HG03045 (cell line): ENCODE data around the gene SYT3.
"Not testable (repeated sequence)": the region's sequence is repeated elsewhere in the genome, so short reads cannot be mapped to it uniquely, and the experiment has no call there.

Experiments used
- ATAC-seq: cut with Tn5 transposase; IDR thresholded peaks from one replicate; pipeline ENCODE4 v1.9.1; 2021; ENCODE audit warnings: mild to moderate bottlenecking, moderate library complexity; ENCODE audit not compliant: unreplicated experiment

Gene SYT3

DNA sequence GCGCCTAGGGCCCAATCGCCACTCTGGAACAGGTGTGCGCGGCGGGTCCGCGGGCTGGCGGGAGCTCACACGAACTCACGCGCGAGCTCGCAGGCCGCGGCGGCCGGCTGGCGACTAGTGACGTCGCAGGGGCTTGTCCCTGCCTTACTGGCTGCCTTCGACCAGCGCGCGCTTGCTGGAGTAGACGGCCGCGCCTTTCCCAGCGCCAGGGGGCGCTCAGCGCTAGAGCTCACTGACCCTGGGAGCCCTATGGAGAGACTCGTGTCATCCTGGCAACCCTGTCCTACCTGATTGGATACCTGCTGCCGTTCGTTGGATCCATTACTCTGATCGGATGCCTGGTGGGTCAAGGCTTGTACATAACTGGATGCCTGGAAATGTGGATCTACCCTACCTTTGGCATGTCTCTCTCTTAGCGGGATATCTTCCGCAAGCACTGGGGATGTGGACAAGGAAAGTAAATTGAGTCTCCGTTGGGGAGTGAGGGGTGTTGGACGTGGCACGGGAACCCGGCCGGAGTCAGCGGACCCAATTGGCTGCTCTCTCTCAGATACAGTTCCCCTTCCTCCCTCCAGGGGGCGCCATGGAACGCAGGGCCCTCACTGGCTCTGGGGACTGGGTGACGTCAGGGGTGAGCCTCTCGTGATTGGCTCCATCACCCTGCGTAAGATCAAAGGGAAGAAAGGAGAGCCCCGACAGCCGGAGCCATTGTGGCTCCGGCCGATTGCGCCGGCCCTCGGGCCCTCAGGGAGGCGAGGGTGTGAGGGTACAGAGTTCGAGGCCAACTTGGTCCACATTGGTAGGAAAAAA, 35.2 kb downstream of the SYT3 start:
- not testable (repeated sequence) for ATAC-seq

GRCh38 chr19:50602935-50603334, 36.7 kb downstream of the SYT3 start:
- no peak for ATAC-seq

DNA sequence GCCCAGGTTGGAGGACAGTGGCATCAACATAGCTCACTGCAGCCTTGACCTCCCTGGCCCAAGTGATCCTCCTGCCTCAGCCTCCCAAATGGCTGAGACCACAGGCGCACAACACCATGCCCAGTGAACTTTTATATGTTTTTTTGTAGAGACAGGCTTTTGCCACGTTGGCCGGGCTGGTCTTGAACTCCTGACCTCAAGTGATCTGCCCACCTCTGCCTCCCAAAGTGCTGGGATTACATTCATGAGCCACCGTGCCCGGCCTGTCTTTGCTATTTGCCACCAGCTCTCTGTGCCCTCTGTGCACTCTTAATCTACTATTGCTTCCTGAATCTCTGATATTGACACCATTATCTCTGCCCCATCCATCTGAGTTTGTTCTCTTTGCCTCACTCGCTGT, 37.2 kb downstream of the SYT3 start:
- ATAC-seq = no peak

GRCh38 chr19:50602089-50602422, 37.6 kb downstream of the SYT3 start:
- no peak for ATAC-seq

GRCh38 chr19:50601407-50602088, 38.1 kb downstream of the SYT3 start:
- no peak for ATAC-seq

DNA sequence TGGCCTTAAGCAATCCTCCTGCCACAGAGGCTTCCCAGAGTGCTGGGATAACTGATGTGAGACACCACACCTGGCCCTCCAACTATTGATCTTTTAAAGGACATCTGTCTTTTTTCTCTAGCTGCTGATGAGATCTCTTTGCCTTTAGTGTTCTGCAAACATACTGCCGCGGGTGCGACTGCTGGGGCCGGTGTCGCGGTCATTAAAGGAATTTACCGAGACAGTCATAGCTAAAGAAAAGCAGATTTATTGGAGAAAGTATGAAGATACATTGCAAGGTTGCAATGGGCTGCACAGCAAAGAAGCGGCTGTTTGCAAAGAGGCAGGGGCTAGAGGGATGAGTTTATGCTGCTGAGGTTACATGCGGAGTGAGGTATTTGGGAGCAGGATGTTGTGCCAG, 40.3 kb downstream of the SYT3 start:
- ATAC-seq = no peak

DNA sequence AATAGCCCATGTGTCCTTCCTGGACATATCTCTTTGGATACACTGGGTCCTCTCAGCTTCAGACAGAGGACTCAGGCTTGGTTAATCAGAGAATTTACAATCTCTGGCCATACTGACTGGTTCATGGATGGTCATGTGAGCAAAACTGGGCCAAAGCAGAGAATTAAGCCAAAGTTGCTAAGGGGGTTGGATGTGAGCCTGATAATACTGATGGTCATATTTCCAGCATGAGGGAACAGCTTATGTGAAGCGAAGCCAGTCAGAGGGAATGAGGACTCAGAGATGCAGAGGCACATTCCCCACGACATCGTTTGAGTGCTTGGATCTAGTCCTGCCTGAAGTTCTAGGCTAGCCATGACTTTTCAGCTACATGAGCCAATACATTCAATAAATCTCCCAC, 49.5 kb downstream of the SYT3 start:
- ATAC-seq = no peak

GRCh38 chr19:50581795-50582660, 57.7 kb downstream of the SYT3 start:
- ATAC-seq = not testable (repeated sequence)

- ATAC-seq = no peak
Observed at GRCh38 chr19:50580970-50581634, 58.6 kb downstream of the SYT3 start.

DNA sequence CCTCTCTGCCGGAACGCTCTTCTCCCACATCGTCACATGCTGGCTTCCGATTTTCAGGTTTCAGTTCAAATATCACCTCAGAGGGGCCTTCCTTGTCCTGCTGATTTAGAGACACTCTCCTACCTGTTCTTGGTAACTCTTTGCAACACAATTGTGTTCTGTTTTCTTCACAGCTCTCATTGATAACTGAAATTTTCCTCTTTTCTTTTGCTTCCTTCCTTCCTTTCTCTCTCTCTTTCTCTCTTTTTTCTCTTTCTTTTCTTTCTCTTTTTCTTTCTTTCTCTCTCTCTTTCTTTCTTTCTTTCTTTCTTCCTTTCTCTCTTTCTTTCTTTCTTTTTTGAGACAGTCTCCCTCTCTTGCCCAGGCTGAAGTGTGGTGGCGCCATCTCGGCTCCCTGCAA, 59.4 kb downstream of the SYT3 start:
- no peak for ATAC-seq

GRCh38 chr19:50576769-50577168, 62.9 kb downstream of the SYT3 start:
- ATAC-seq = not testable (repeated sequence)

- no peak for ATAC-seq
Observed at GRCh38 chr19:50573741-50574461, 65.8 kb downstream of the SYT3 start.
